DOHH2 (cell line): ENCODE results near the gene LDLRAD4.

Experiments
- EZH2phosphoT487 ChIP-seq: fragments of 200-600 bp; sonication (generic); IDR thresholded peaks from 2 replicates; pipeline ENCODE4 v1.6.1; 2017; ENCODE audit warnings: borderline replicate concordance, mild to moderate bottlenecking, antibody characterized with exemption, low read length, moderate library complexity, mixed read lengths
- TF ChIP-seq, protein P1 (sequence below): fragments of 200-600 bp; sonication (generic); IDR thresholded peaks from one replicate; pipeline ENCODE4 v1.5.1; 2014; ENCODE audit warnings: antibody characterized with exemption, mild to moderate bottlenecking, low read depth, low read length; ENCODE audit not compliant: poor library complexity, severe bottlenecking

DNA sequence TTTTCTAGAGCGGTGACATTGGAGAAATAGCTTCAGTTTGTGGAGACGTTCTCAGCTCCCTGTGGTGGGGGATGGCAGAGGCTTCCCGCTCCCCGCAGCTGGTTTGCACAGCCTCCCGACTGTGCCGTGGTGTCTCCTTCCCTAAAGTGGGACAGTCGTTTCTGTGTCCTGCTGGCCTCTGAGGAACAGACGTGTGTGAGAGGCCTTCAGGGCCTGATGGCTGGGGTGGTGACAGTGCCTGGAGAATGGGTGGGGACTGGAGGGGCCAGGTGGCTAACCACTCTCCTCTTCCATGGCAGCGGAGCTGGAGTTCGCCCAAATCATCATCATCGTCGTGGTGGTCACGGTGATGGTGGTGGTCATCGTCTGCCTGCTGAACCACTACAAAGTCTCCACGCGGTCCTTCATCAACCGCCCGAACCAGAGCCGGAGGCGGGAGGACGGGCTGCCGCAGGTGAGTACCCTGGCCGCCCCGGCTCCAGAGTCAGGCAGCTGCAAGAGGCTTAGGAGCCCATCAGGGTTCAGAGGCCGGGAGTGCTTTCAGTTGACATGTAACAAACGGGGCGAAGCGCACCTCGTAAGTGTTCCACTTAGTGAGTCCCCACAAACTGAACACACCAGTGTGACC, 402.4 kb downstream of the LDLRAD4 start:
- TF ChIP-seq, protein P1, sequence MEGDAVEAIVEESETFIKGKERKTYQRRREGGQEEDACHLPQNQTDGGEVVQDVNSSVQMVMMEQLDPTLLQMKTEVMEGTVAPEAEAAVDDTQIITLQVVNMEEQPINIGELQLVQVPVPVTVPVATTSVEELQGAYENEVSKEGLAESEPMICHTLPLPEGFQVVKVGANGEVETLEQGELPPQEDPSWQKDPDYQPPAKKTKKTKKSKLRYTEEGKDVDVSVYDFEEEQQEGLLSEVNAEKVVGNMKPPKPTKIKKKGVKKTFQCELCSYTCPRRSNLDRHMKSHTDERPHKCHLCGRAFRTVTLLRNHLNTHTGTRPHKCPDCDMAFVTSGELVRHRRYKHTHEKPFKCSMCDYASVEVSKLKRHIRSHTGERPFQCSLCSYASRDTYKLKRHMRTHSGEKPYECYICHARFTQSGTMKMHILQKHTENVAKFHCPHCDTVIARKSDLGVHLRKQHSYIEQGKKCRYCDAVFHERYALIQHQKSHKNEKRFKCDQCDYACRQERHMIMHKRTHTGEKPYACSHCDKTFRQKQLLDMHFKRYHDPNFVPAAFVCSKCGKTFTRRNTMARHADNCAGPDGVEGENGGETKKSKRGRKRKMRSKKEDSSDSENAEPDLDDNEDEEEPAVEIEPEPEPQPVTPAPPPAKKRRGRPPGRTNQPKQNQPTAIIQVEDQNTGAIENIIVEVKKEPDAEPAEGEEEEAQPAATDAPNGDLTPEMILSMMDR: no peak
- no peak for TF ChIP-seq EZH2phosphoT487
